HG02610 (cell line): ENCODE results near the gene EGF.
"Not testable (repeated sequence)": the region's sequence is repeated elsewhere in the genome, so short reads cannot be mapped to it uniquely, and the experiment has no call there.

ENCODE experiments used
- ATAC-seq: cut with Tn5 transposase; IDR thresholded peaks from one replicate; pipeline ENCODE4 v1.9.1; 2021; ENCODE audit warnings: mild to moderate bottlenecking, moderate library complexity; ENCODE audit not compliant: unreplicated experiment

EGF gene

DNA sequence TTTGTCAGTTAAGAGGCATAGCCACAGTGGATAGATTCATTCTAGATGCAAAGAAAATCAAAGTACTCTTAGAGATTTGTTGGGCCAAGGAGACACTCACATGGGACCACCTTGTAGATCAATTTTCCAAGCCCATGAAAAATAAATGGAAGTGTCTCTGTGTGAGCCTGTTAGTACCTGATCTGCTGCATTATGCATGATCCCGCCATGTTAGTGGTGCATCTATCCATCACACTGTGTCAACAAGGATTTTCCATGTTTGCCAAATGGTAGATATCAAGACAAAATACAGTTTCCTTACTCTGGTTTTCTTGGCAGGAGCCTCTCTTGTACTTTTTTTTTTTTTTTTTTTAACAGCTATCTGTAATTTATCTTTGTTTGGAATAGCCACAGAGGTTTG, 112.4 kb downstream of the EGF start:
- no peak for ATAC-seq

DNA sequence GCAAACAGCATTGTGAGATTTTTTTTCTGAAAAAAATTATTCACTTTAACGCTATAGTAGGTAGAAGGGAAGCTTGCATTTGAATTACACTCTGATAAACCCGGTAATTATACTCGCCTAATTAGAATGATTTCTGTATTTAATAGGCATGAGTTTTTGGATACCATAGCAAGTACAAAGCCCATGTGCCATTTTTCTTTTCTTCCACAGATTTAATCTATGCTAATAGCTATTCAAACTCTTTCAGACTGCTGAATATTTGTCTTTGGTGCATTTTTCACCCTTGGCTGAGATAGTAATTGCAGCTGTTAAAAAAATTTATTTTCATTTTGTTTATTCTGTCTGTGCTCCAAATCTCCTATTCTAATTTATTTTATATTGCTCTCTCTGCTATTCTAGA, 113.0 kb downstream of the EGF start:
- ATAC-seq = no peak

DNA sequence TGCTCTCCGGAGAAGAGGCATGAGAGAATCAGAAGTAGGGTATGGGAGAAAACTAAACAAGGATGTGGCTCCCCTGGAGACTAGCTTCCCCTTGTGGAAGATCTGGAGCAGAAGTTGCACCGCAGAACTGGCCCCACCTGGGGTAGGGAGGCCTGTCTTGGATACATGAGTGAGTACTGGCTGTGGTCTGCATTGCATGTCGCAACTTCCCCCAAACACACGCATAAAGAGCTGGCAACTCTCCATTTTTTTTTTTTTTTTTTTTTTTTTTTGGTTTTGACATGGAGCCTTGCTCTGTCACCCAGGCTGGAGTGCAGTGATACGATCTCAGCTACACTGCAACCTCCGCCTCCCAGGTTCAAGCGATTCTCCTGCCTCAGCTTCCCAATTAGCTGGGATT, 119.9 kb downstream of the EGF start:
- ATAC-seq = no peak

DNA sequence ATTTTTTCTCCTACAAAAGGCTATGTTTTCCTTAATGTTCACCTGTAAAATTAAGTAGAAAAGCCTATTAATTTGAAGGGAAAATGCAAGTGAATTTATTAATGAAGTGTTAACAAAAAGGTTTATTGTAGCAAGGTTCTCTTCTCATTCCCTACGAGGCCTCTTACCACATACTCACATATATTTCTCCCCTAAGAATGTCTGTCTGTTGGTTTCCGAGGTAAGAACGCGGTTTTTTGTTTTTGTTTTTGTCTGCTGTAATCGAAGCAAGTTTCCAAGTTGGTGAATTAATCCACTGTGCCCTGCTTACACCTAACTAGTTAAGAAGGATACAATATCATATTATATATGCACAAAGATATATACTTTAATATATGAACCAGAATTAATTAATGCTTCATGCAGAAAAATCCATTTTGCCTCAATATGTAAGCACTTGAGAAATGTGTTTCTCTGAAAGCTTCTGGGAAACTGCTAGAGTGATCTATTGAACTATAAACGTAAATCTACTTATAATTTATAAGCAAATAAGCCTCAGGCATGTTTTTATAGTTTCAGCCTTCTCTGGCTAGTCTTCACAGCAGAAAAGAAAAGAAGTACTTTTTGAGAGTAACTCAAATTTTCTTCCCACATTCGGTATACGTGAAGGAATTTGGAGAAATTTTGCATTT, 120.8 kb downstream of the EGF start:
- peak; percentile 12 for ATAC-seq

DNA sequence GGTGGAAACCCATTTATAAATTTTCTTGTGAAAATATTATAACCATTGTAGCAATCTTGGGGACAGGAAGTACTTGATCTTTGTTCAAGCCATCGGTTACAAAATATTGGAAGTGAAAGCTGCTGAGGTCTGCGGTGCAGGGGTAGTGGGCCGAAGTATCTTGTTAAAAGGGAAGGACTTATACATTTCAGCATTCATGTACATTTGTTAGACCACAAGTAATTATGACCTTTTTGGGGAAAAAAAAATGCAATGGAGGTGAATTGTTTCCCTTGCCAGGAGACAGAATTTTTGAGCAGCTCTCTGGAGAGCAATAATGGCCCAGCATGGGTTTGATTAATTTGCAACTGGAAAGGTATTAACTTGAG, 121.3 kb downstream of the EGF start:
- peak; percentile 98 for ATAC-seq

DNA sequence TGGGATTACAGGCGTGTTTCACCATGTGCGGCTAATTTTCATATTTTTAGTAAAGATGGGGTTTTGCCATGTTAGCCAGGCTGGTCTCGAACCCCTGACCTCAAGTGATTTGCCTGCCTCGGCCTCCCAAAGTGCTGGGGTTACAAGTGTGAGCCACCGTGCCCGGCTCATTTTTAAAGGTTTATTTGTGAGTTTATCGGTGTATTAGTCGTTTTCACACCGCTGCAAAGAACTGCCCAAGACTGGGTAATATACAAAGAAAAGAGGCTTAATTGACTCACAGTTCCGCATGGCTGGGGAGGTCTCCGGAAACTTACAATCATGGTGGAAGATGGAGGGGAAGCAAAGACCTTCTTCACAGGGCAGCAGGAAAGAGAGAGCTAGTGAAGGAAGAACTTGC, 126.5 kb downstream of the EGF start:
- ATAC-seq = not testable (repeated sequence)

DNA sequence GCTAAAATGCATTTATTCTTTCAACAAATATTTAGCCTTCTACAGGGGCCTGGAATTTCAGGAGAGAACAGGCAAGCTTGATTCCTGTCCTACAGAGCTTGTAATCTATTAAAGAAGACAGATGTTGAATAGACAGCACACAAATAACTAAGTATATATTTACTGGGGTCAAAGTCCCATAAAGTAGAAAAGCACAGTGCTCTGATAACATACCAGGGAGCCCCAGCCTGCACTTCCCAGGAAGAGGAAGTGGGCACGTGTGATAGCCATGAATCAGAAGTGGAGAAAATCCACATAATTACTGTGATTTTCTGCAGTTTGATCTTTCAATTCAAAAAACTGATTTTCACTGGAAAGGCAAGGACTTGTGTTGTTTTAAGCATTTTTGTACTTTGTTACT, 129.1 kb downstream of the EGF start:
- no peak for ATAC-seq

DNA sequence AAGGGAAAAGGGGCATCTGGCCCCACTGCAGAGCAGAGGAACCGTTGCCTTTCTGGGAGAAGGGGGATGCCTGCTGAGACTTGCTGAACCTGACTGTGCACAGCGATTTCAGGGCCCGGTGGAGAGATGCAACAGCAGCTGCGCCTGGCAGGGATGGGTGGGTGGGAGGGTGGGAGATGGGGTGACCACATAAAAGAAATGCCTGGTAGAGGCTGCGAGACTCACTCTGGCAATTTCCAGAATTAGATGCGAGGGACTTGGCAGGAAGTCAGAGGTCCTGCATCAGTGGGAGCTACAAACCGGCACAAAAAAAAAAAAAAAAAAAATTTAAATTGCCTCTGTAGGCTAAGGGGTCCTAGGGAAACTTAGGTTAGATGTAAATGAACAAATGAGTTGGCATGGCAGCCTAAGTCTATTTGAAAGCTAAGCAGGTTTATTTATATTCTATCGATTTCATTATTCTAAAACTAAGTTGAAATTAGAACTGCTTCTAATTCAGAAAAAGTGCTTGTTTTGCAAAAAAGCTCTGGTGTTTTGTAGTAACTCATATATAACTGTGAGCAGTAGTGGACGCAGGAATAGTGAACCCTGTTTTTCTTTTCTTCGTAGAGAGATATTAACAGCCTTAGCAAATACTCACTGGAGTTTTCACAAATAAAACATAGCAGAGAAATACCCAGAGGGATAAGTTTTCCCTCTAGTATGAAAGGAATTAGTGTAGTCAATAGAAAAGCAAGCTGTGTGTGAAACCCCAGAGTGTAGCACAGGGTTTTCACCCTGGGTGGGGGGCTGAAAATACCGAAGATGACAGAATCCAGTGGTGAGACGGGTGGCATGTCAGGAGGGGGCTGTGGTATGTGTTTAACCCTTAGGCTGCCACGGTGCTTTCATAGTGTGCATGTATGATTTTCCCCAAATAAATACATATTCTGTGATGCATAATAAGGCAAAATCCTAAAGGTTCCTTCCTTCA, 130.1 kb downstream of the EGF start:
- no peak for ATAC-seq

DNA sequence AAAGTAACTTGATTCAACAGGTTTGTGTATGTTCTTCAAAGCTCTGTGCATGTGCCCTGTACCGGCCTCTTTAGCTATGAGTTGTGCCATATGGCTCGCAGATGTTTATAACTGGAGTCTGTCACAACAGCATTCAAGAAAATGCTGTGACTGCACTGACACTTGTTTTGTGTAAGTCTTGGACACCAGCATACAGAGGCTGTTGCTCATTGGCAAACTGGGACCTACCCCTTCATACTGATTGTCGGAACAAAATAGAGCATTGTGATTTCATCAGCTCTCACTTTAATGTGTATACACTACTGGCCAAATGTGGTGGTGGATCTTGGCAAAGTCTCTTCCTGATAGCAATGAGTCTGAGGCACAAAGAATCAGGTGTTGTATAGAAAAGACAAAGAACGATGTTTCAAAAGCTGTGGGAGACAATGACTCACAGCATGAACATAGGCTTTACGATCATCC, 133.9 kb downstream of the EGF start:
- no peak for ATAC-seq

DNA sequence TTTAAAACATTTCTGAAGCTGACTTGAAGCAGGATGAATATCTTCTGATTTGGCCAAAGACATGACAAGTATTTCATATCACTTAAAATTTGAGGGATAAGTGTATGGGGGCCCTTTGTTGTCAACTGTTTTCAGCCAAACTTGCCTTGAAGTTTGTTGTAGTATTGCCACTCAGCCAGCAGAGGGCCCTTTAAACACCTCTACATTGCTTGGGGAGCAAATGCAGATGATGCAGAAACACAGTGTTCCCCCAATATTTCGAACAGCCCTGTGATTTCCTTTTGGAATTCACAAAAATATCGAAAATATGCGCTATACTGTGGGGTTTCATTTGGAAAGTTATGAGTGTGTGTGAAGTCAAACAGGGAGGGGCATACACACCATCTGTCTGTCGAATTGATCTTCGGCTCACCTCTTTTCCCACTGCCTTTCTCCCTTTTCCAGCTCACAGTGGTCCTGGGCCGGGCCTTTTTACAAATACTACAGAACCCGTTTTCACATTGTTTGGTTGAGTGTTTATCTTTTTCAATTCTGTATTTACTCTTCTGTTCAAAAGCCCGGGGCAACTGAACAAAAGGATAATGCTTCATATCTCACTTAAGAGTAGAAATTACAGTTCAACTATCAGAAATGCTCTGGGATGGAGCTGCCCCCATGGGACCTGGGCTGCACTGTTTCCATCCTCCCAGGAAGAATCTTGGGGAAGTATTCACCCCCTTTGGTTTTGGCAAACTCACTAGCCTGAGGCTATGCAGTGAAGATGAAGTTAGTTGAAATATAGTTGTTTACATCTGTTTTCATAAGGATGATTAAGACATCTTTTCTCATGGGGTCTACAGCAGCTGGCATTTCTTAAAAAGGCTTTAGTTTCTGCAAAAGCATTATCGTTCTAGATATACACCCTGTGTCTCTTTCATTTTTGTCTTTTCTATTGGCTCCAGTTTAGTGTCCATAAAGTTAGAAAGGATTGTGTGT, 137.6 kb downstream of the EGF start:
- no peak for ATAC-seq

DNA sequence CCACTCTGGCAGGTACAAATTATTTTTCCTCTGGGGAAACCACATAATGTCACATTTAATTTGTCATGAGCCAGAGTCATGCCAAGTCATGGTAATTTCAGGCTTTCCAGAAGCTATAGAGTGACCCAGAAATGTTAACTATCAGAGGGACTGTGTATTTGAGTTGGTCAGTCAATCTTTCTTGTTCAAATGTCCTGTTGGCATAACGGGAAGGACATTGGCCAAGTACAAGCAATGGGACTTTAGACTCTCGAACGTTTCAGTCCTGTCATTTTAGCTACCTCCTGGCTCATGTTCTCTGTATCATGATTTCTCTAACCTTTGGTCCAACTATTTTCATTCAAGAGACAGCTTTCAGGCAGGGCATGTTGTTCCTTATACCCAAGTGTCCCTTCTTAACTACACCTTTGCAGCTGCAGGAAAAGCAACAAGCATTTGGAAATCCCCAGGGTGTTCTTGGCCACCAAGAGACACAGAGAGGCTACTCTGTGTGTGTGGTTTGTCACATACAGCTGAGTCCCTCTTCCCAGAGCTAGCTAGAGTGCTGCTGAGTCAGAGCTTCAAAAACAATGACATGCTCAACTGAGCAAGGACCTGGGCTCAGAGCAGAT, 142.6 kb downstream of the EGF start:
- ATAC-seq = peak; percentile 89

DNA sequence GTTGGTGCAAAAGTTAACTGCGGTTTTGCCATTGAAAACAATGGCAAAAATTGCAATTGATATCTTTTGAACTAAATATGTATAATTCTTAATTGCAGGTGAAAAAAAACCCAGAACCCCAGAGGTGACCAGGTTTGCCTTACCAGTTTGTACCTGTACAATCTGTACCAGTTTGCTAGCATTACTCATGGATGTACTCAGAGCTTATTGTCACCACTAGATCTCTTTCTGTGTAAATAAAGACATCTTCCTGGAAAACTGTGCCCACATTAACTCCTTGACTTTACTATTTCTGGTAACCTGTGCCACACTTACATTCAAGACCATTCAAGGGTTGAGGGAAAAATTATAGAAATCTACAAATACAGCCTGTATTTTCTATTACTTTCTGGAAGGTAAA, 146.0 kb downstream of the EGF start:
- ATAC-seq = no peak

DNA sequence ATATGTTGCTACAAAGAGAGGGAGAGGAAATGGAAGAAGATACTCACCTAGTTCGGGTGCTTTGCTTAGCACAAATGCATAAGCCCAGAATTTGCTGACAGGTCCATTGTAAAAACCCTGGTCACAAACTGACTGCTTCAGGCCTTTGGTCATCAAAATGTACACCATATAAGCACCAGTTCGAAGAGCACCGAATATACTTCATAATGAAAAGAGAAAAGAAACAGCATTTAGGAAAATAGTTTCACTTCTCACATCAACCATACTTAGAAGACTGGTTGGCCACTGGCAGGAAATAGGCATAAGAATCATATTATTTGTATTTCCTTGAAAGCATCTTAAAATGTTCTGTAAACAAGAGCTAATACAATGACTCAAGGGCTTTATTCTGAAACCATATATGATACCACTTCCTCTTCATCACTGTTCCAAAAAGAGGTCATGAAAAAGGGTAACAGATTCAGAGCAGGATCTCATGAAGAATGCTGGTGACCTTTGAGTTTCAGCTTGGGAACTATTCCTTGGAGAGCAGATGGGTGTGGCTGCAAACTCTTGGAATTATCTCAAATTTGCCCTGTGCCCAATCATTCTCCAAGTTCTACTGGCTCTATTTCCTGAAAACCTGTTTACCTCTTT, 147.0 kb downstream of the EGF start:
- peak; percentile 80 for ATAC-seq

DNA sequence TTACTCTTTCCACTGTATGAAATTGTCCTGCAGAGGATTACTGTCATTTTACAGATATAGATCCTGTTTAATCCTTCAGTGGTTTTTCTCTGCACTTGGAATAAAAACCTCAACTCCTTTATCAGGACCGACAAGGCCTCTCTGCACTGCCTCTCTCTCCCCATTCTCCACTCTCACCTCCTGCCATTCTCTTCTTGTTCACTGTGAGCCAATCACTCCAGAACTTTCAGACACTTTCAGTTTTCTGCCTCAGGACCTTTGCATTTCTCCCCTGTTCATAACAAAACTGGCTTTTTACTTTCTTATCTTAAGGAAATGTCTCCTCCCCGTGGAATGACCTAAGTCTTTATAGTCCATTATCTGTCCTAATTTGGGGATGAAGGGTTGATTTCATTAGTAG, 148.4 kb downstream of the EGF start:
- no peak for ATAC-seq
